GM12865 (cell line): ENCODE data around the gene PLAC8L1.

ENCODE experiments used
- DNase-seq: peaks from one replicate; pipeline ENCODE4 v3.0.0; 2010; ENCODE audit warnings: low read depth
- H3K4me3 ChIP-seq: 2 replicates; pipeline ENCODE4 v1.5.1; 2011; ENCODE audit warnings: mild to moderate bottlenecking, low read depth, low read length, control low read depth
- TF ChIP-seq, protein P1 (sequence below): IDR thresholded peaks from 2 replicates; pipeline ENCODE4 v1.5.1; 2011; ENCODE audit warnings: low read length, control low read depth, low read depth, inconsistent platforms; ENCODE audit not compliant: insufficient read depth; ENCODE audit errors: missing control alignments

PLAC8L1 gene

GRCh38 chr5:146081556-146081955 lies 23.8 kb downstream of the PLAC8L1 start:
- TF ChIP-seq, protein P1, sequence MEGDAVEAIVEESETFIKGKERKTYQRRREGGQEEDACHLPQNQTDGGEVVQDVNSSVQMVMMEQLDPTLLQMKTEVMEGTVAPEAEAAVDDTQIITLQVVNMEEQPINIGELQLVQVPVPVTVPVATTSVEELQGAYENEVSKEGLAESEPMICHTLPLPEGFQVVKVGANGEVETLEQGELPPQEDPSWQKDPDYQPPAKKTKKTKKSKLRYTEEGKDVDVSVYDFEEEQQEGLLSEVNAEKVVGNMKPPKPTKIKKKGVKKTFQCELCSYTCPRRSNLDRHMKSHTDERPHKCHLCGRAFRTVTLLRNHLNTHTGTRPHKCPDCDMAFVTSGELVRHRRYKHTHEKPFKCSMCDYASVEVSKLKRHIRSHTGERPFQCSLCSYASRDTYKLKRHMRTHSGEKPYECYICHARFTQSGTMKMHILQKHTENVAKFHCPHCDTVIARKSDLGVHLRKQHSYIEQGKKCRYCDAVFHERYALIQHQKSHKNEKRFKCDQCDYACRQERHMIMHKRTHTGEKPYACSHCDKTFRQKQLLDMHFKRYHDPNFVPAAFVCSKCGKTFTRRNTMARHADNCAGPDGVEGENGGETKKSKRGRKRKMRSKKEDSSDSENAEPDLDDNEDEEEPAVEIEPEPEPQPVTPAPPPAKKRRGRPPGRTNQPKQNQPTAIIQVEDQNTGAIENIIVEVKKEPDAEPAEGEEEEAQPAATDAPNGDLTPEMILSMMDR: no peak
- H3K4me3 ChIP-seq: no peak overlapping the region
- no peak for DNase-seq

DNA sequence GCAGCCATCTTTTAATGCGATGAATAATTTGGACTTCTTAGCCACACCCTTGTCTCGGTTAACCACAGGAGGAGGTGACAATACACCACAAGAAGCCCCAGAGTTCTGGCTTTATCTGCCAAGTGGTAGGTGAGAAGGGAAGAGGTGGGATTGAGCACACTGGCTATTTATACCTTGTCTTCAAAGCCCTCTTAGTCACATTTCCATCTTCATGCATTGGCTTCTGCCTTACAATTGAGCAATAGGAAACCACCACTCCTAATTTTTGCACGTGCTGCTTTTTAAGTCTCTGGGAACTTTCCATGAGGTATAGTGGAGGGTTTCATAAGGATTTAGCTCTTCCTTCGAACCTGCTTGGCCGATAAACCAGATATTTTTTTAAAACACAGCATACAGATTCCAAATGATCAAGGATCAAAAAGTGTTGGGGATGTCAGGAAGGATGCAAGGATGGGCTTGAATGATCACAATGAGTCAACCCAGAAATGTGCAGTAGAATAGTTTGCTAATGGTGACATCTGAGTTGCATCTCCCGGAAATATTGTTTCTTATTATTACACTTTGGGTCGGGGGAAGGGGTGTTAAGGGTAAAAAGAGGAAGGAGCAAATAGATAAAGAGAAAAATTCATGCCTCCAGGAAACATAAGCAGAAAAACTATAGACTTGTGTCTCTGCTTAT lies 25.5 kb downstream of the PLAC8L1 start:
- TF ChIP-seq, protein P1: no peak
- peak; percentile 38 for DNase-seq
- H3K4me3 ChIP-seq: no peak overlapping the region

DNA sequence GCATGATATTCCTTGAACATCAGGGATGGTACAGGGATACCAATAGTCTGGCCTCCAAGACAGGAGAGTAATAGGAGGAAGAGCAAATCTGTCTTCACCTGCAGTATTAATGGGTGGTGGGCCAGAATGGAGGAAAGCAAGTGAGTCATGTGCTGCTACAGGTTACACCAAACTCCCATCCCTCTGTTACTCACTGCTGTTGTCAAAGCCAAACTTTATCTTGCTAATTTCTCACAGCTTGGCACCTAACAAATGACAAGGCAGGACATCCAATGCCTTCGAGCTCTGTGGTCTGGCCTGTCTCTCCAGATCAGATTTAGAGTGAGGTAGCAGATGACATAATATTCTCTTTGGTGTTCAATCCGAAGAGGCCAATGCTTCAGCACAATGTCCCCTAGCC lies 26.8 kb downstream of the PLAC8L1 start:
- TF ChIP-seq, protein P1: no peak
- H3K4me3 ChIP-seq: no peak overlapping the region

GRCh38 chr5:146076455-146076854 lies 28.9 kb downstream of the PLAC8L1 start:
- H3K4me3 ChIP-seq: no peak overlapping the region
- TF ChIP-seq, protein P1: no peak
- no peak for DNase-seq

More for the DNA sequence above, 26.8 kb downstream of the PLAC8L1 start:
- no peak for DNase-seq

- DNase-seq: no peak
- TF ChIP-seq, protein P1: no peak
- no peak overlapping the region for H3K4me3 ChIP-seq
Observed at GRCh38 chr5:146076028-146076427, 29.3 kb downstream of the PLAC8L1 start.

DNA sequence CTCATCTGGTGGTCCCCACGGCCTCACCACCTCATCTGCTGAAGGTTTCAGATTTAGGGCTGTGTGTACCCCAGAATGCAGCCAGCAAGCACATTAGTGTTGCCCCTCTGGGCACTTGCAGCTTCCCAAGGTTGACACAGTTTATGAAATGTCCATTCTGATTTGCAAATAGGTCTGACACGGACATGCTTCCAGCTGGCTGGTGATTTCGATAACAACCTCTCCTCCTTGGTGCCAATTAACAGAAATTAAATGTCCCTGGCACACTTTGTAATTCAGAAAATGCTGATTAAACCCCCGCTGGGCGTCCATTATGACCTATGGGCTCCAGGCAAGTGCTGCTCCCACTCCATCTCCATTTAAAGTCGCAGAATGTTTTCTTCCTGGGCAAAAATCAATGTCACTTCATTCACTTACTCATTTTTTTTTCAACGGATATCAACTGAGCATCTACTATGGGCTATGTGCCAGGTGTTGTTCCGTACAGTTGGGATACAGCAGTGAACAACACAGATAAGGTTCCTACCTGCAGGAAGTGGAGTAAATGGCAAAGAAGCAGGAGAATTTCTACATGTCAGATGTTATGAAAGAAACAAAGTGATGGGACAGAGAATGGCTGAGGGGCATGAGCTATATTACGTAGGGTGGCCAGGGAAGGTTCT lies 32.0 kb downstream of the PLAC8L1 start:
- no peak for DNase-seq
- TF ChIP-seq, protein P1: no peak
- no peak overlapping the region for H3K4me3 ChIP-seq
